K562 (cell line): ENCODE measurements around the gene PHF1. TPM values are rescaled to one million over a fixed set of nuclear protein-coding genes. Genes with fewer than 3 reads are reported as not detected.

Experiments used
- ATF3 ChIP-seq, 2 experiments: fragments of 450-650 bp in 1 of 2; sonication (generic) in 1 of 2; formaldehyde crosslinking in 1 of 2; IDR thresholded peaks in 1 of 2; conservative IDR thresholded peaks in 1 of 2; 2 replicates each; pipeline versions ENCODE4 v1.6.1 to v1.8.1; 2016 to 2023; ENCODE audit warnings: mild to moderate bottlenecking in 2 of 2, moderate library complexity in 2 of 2, inconsistent platforms in 1 of 2, missing genetic modification reagents in 1 of 2
- BACH1 ChIP-seq: fragments of 200-800 bp; sonication (Bioruptor generic); IDR thresholded peaks from 2 replicates; pipeline ENCODE4 v1.6.1; 2016; ENCODE audit warnings: missing genetic modification characterization, missing compliant biosample characterization
- C11orf30 ChIP-seq: fragments of 450-650 bp; IDR thresholded peaks from 2 replicates; pipeline ENCODE4 v1.6.1; 2016; ENCODE audit warnings: low read depth, mild to moderate bottlenecking
- ETV5 ChIP-seq: sonication (generic); formaldehyde crosslinking; IDR thresholded peaks from 2 replicates; pipeline ENCODE4 v1.4.0; 2020; ENCODE audit warnings: low read depth, mild to moderate bottlenecking, missing genetic modification reagents
- FOS ChIP-seq: IDR thresholded peaks from 3 replicates; pipeline ENCODE4 v1.6.1; 2011; ENCODE audit not compliant: insufficient read length; ENCODE audit errors: extremely low read depth
- GATAD2B ChIP-seq: fragments of 450-650 bp; IDR thresholded peaks from 2 replicates; pipeline ENCODE4 v1.6.1; 2017; ENCODE audit warnings: mild to moderate bottlenecking, borderline replicate concordance
- HDAC2 ChIP-seq: fragments of 450-650 bp; IDR thresholded peaks from 2 replicates; pipeline ENCODE4 v1.6.1; 2016; ENCODE audit warnings: mild to moderate bottlenecking
- HIVEP1 ChIP-seq: fragments of 250-450 bp; sonication (Bioruptor Pico); IDR thresholded peaks from 2 replicates; pipeline ENCODE4 v1.4.0; 2020; ENCODE audit warnings: mild to moderate bottlenecking
- MECOM ChIP-seq: fragments of 250-450 bp; sonication (Bioruptor Pico); IDR thresholded peaks from 2 replicates; pipeline ENCODE4 v1.8.0; 2022; ENCODE audit warnings: inconsistent platforms
- NR2C1 ChIP-seq, 2 experiments: fragments of 450-650 bp; IDR thresholded peaks; 2 replicates each; pipeline ENCODE4 v1.6.1; 2017; ENCODE audit warnings: mild to moderate bottlenecking in 2 of 2, antibody characterized with exemption in 1 of 2, inconsistent platforms in 1 of 2, missing compliant biosample characterization in 1 of 2, missing genetic modification characterization in 1 of 2
- NR2C2 ChIP-seq, 2 experiments: fragments of 200-800 bp in 1 of 2; sonication (Bioruptor generic) in 1 of 2; sonication (generic) in 1 of 2; formaldehyde crosslinking in 1 of 2; IDR thresholded peaks; 2 replicates each; pipeline versions ENCODE4 v1.6.1 to v1.8.0; 2016 to 2022; ENCODE audit warnings: mild to moderate bottlenecking in 1 of 2, missing compliant biosample characterization in 1 of 2, missing genetic modification characterization in 1 of 2, missing genetic modification reagents in 1 of 2
- NR4A1 ChIP-seq, 2 experiments: fragments of 250-450 bp in 1 of 2; fragments of 450-650 bp in 1 of 2; sonication (Bioruptor Pico) in 1 of 2; IDR thresholded peaks; 2 replicates each; pipeline versions ENCODE4 v1.4.0 to v1.6.1; 2016 to 2020; ENCODE audit warnings: mild to moderate bottlenecking in 2 of 2, missing compliant biosample characterization in 1 of 2, missing genetic modification characterization in 1 of 2, moderate library complexity in 1 of 2
- PTTG1 ChIP-seq: fragments of 450-650 bp; IDR thresholded peaks from 2 replicates; pipeline ENCODE4 v1.6.1; 2016; ENCODE audit warnings: low read depth, mild to moderate bottlenecking, missing genetic modification characterization, missing compliant biosample characterization
- TOE1 ChIP-seq, 2 experiments: fragments of 450-650 bp in 1 of 2; sonication (generic) in 1 of 2; formaldehyde crosslinking in 1 of 2; IDR thresholded peaks; 2 replicates each; pipeline versions ENCODE4 v1.7.1 to v1.8.0; 2016 to 2022; ENCODE audit warnings: borderline replicate concordance in 2 of 2, mild to moderate bottlenecking in 2 of 2, antibody characterized with exemption in 1 of 2, inconsistent platforms in 1 of 2, low read depth in 1 of 2, missing genetic modification reagents in 1 of 2, moderate library complexity in 1 of 2
- TRIM24 ChIP-seq, 2 experiments: fragments of 450-650 bp; IDR thresholded peaks; 2 replicates each; pipeline ENCODE4 v1.6.1; 2016
- YY1 ChIP-seq, 3 experiments: IDR thresholded peaks; 2 replicates each; pipeline ENCODE4 v1.6.1; 2011; ENCODE audit warnings: low read length in 2 of 3, mild to moderate bottlenecking in 2 of 3, moderate library complexity in 2 of 3, borderline replicate concordance in 1 of 3, control low read depth in 1 of 3, low read depth in 1 of 3; ENCODE audit not compliant: insufficient read depth in 3 of 3, insufficient replicate concordance in 2 of 3, control insufficient read depth in 1 of 3, insufficient read length in 1 of 3; ENCODE audit errors: extremely low read depth in 1 of 3
- ZNF274 ChIP-seq: IDR thresholded peaks from 2 replicates; pipeline ENCODE4 v1.6.1; 2011; ENCODE audit warnings: low read depth, mild to moderate bottlenecking, low read length, moderate library complexity, borderline replicate concordance
- ZNF311 ChIP-seq: fragments of 250-450 bp; sonication (Bioruptor Pico); IDR thresholded peaks from 2 replicates; pipeline ENCODE4 v1.4.0; 2020; ENCODE audit warnings: mild to moderate bottlenecking, moderate library complexity
- ZNF395 ChIP-seq: fragments of 200-800 bp; sonication (Bioruptor generic); IDR thresholded peaks from 2 replicates; pipeline ENCODE4 v1.6.1; 2017; ENCODE audit warnings: missing genetic modification characterization, missing compliant biosample characterization
- ZNF583 ChIP-seq: fragments of 250-450 bp; sonication (Bioruptor Pico); IDR thresholded peaks from 2 replicates; pipeline ENCODE4 v1.4.0; 2020
- polyA plus RNA-seq, 8 experiments: library from polyadenylated mRNA; depleted of rRNA in 4 of 8; stranded (reverse) in 5 of 8; unstranded in 3 of 8; fragments of >200 nt; fragmentation: Nextera tagmentation in 2 of 8; fragmentation: Illumina TruSeq in 1 of 8; extraction: Ambion mirVana in 2 of 8; extraction: Trizol in 1 of 8; gene quantifications; 2 replicates each; pipeline versions ENCODE4 v1.2.1 to v1.2.3, GENCODE V29; 2011 to 2014; ENCODE audit warnings: inconsistent platforms in 1 of 8, missing spikeins in 1 of 8
- total RNA-seq, 7 experiments: library from RNA; depleted of rRNA in 6 of 7; stranded (reverse); fragments of >200 nt in 6 of 7; fragmentation: Illumina TruSeq in 2 of 7; extraction: Trizol in 2 of 7; gene quantifications; 2 replicates each; pipeline versions ENCODE4 v1.2.1 to v1.2.3, GENCODE V29; 2011 to 2021; ENCODE audit warnings: low replicate concordance in 1 of 7
- TF ChIP-seq, protein P1 (sequence below): fragments of 200-400 bp; formaldehyde crosslinking; IDR thresholded peaks from 2 replicates; pipeline ENCODE4 v1.6.1; 2017; ENCODE audit warnings: mild to moderate bottlenecking, low read depth, low read length, moderate library complexity

Gene PHF1
- total and polyA plus RNA-seq, 9 of the 15 experiments (the other 6 are each of a cell fraction or from before 2014, with no cell fraction given), result 3.7 to 64.2 (median 33.7) TPM

- TF ChIP-seq HIVEP1 (CRISPR knock-in tag) (no peak), TOE1 (IDR thresholded peaks at IDR 0.05; ENCODE audit: borderline replicate concordance) (no peak), TOE1 (CRISPR knock-in tag; IDR thresholded peaks at IDR 0.05; ENCODE audit: borderline replicate concordance, low read depth) (0 out of 2 replicates have a peak, but pooled peaks have one; percentile 4), NR4A1 (CRISPR knock-in tag; IDR thresholded peaks at IDR 0.05) (no peak), NR4A1 (tag; IDR thresholded peaks at IDR 0.05) (peak; percentile 67; the same call in 1 of the 2 replicates), C11orf30 (no peak), NR2C2 (CRISPR knock-in tag; IDR thresholded peaks at IDR 0.05) (no peak), NR2C2 (tag; IDR thresholded peaks at IDR 0.05) (no peak; the same call in 1 of the 2 replicates), ZNF583 (0 out of 2 replicates have a peak, but pooled peaks have one; percentile 66), FOS (no peak), GATAD2B (0 out of 2 replicates have a peak, but pooled peaks have one; percentile 20), MECOM (CRISPR knock-in tag) (0 out of 2 replicates have a peak, but pooled peaks have one; percentile 20), ATF3 (IDR thresholded peaks at IDR 0.05) (no peak), ATF3 (CRISPR knock-in tag; conservative IDR thresholded peaks at IDR 0.05) (0 out of 2 replicates have a peak, but pooled peaks have one; percentile 74), ZNF274 (no peak), NR2C1 (IDR thresholded peaks at IDR 0.05) (0 out of 2 replicates have a peak, but pooled peaks have one; percentile 38), NR2C1 (tag; IDR thresholded peaks at IDR 0.05) (peak; percentile 43), HDAC2 (no peak; the same call in 1 of the 2 replicates), PTTG1 (tag) (peak; percentile 70; the same call in 1 of the 2 replicates), ZNF311 (CRISPR knock-in tag) (0 out of 2 replicates have a peak, but pooled peaks have one; percentile 13), BACH1 (peak; percentile 57; the same call in 1 of the 2 replicates), YY1 (IDR thresholded peaks at IDR 0.05; ENCODE audit: borderline replicate concordance in 1 of 3, control insufficient read depth in 1 of 3, extremely low read depth in 1 of 3, insufficient read depth in 3 of 3, insufficient read length in 1 of 3, insufficient replicate concordance in 2 of 3, low read depth in 1 of 3, low read length in 2 of 3) (no peak), ETV5 (CRISPR knock-in tag) (no peak), ZNF395 (CRISPR knock-in tag) (peak; percentile 93), TRIM24 (IDR thresholded peaks at IDR 0.05) (no peak)
- TF ChIP-seq, protein P1, sequence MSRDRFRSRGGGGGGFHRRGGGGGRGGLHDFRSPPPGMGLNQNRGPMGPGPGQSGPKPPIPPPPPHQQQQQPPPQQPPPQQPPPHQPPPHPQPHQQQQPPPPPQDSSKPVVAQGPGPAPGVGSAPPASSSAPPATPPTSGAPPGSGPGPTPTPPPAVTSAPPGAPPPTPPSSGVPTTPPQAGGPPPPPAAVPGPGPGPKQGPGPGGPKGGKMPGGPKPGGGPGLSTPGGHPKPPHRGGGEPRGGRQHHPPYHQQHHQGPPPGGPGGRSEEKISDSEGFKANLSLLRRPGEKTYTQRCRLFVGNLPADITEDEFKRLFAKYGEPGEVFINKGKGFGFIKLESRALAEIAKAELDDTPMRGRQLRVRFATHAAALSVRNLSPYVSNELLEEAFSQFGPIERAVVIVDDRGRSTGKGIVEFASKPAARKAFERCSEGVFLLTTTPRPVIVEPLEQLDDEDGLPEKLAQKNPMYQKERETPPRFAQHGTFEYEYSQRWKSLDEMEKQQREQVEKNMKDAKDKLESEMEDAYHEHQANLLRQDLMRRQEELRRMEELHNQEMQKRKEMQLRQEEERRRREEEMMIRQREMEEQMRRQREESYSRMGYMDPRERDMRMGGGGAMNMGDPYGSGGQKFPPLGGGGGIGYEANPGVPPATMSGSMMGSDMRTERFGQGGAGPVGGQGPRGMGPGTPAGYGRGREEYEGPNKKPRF, result no peak
Observed at GRCh38 chr6:33390767-33391277, 20.0 kb upstream of the PHF1 start (continued).
